HepG2 (cell line): ENCODE data around the gene ZNF503. TPM values are rescaled to one million over a fixed set of nuclear protein-coding genes. Genes with fewer than 3 reads are reported as not detected.

Source experiments
- CHD2 ChIP-seq: IDR thresholded peaks from 2 replicates; pipeline ENCODE4 v1.6.1; 2011; ENCODE audit warnings: low read depth, low read length, improper control_type of control experiment
- GATA4 ChIP-seq: sonication (generic); IDR thresholded peaks from 2 replicates; pipeline ENCODE4 v1.6.1; 2016; ENCODE audit warnings: antibody characterized with exemption, low read depth, borderline replicate concordance
- KLF13 ChIP-seq: sonication (generic); formaldehyde crosslinking; IDR thresholded peaks from 2 replicates; pipeline ENCODE4 v1.4.0; 2020; ENCODE audit warnings: mild to moderate bottlenecking, missing genetic modification reagents
- MIER2 ChIP-seq: IDR thresholded peaks from 2 replicates; pipeline ENCODE4 v1.6.1; 2016; ENCODE audit warnings: missing biosample characterization, missing genetic modification reagents
- NCOA5 ChIP-seq: sonication (generic); formaldehyde crosslinking; IDR thresholded peaks from 2 replicates; pipeline ENCODE4 v1.4.0; 2020; ENCODE audit warnings: missing genetic modification reagents
- PHF21A ChIP-seq: sonication (generic); formaldehyde crosslinking; IDR thresholded peaks from 2 replicates; pipeline ENCODE4 v1.5.0; 2020; ENCODE audit warnings: mild to moderate bottlenecking, missing genetic modification reagents
- POGZ ChIP-seq: sonication (generic); formaldehyde crosslinking; IDR thresholded peaks from 2 replicates; pipeline ENCODE4 v1.4.0; 2020; ENCODE audit warnings: mild to moderate bottlenecking, missing genetic modification reagents
- SOX5 ChIP-seq: IDR thresholded peaks from 2 replicates; pipeline ENCODE4 v1.6.1; 2016; ENCODE audit warnings: borderline replicate concordance
- SP1 ChIP-seq, 2 experiments: fragments of 450-650 bp in 1 of 2; sonication (generic) in 1 of 2; formaldehyde crosslinking in 1 of 2; IDR thresholded peaks; 2 replicates each; pipeline versions ENCODE4 v1.4.0 to v1.6.1; 2016 to 2020; ENCODE audit warnings: missing genetic modification reagents in 1 of 2
- TGIF2 ChIP-seq: IDR thresholded peaks from 2 replicates; pipeline ENCODE4 v1.6.1; 2016; ENCODE audit warnings: control low read depth, missing compliant biosample characterization
- TOPORS ChIP-seq: sonication (generic); formaldehyde crosslinking; IDR thresholded peaks from 2 replicates; pipeline ENCODE4 v1.8.0; 2023; ENCODE audit warnings: mild to moderate bottlenecking, missing genetic modification reagents
- TP53 ChIP-seq: sonication (generic); formaldehyde crosslinking; conservative IDR thresholded peaks from 2 replicates; pipeline ENCODE4 v1.4.0; 2020; ENCODE audit warnings: missing genetic modification reagents
- ZNF234 ChIP-seq: sonication (generic); formaldehyde crosslinking; conservative IDR thresholded peaks from 2 replicates; pipeline ENCODE4 v1.5.1; 2020; ENCODE audit warnings: mild to moderate bottlenecking, missing genetic modification reagents
- ZNF44 ChIP-seq: sonication (generic); formaldehyde crosslinking; IDR thresholded peaks from 2 replicates; pipeline ENCODE4 v1.5.1; 2020; ENCODE audit warnings: mild to moderate bottlenecking, missing genetic modification reagents
- ZNF543 ChIP-seq: sonication (generic); formaldehyde crosslinking; IDR thresholded peaks from 2 replicates; pipeline ENCODE4 v1.4.0; 2020; ENCODE audit warnings: mild to moderate bottlenecking, missing genetic modification reagents
- ZNF574 ChIP-seq: sonication (generic); formaldehyde crosslinking; IDR thresholded peaks from 2 replicates; pipeline ENCODE4 v1.4.0; 2020; ENCODE audit warnings: missing genetic modification reagents
- ZNF589 ChIP-seq: sonication (generic); formaldehyde crosslinking; conservative IDR thresholded peaks from 2 replicates; pipeline ENCODE4 v1.8.0; 2022; ENCODE audit warnings: mild to moderate bottlenecking, moderate library complexity, missing genetic modification reagents
- ZNF776 ChIP-seq: sonication (generic); formaldehyde crosslinking; IDR thresholded peaks from 2 replicates; pipeline ENCODE4 v1.4.0; 2020; ENCODE audit warnings: mild to moderate bottlenecking, missing genetic modification reagents
- ZSCAN21 ChIP-seq: sonication (generic); formaldehyde crosslinking; IDR thresholded peaks from 2 replicates; pipeline ENCODE4 v1.8.0; 2022; ENCODE audit warnings: mild to moderate bottlenecking, missing genetic modification reagents, moderate library complexity, borderline replicate concordance
- polyA plus RNA-seq, 8 experiments: library from polyadenylated mRNA; depleted of rRNA in 3 of 8; stranded (reverse) in 7 of 8; unstranded in 1 of 8; fragments of >200 nt; fragmentation: Illumina TruSeq in 4 of 8; extraction: Trizol in 4 of 8; gene quantifications; 2 replicates each; pipeline versions ENCODE4 v1.2.1 to v1.2.3, GENCODE V29; 2011 to 2016; ENCODE audit warnings: low read depth in 4 of 8, missing spikeins in 1 of 8, mixed read lengths in 1 of 8; ENCODE audit not compliant: insufficient read depth in 1 of 8
- total RNA-seq, 5 experiments: library from RNA; depleted of rRNA; stranded (reverse); fragments of >200 nt; fragmentation: Illumina TruSeq; extraction: Trizol; gene quantifications; 2 replicates each; pipeline ENCODE4 v1.2.3, GENCODE V29; 2016; ENCODE audit warnings: low read depth in 1 of 5
- TF ChIP-seq, protein P1 (sequence below): sonication (generic); formaldehyde crosslinking; IDR thresholded peaks from 2 replicates; pipeline ENCODE4 v1.5.0; 2020; ENCODE audit warnings: missing genetic modification reagents
- TF ChIP-seq, protein P2 (sequence below): sonication (generic); formaldehyde crosslinking; IDR thresholded peaks from 2 replicates; pipeline ENCODE4 v1.5.1; 2020; ENCODE audit warnings: mild to moderate bottlenecking, missing genetic modification reagents, moderate library complexity
- TF ChIP-seq, protein P3 (sequence below): sonication (generic); formaldehyde crosslinking; IDR thresholded peaks from 2 replicates; pipeline ENCODE4 v1.4.0; 2020; ENCODE audit warnings: mild to moderate bottlenecking, low read depth, missing genetic modification reagents

Gene ZNF503
- total and polyA plus RNA-seq, 2 of the 13 experiments (the other 11 are each of a cell fraction or from before 2014, with no cell fraction given), result 2.7 to 8.3 TPM

DNA sequence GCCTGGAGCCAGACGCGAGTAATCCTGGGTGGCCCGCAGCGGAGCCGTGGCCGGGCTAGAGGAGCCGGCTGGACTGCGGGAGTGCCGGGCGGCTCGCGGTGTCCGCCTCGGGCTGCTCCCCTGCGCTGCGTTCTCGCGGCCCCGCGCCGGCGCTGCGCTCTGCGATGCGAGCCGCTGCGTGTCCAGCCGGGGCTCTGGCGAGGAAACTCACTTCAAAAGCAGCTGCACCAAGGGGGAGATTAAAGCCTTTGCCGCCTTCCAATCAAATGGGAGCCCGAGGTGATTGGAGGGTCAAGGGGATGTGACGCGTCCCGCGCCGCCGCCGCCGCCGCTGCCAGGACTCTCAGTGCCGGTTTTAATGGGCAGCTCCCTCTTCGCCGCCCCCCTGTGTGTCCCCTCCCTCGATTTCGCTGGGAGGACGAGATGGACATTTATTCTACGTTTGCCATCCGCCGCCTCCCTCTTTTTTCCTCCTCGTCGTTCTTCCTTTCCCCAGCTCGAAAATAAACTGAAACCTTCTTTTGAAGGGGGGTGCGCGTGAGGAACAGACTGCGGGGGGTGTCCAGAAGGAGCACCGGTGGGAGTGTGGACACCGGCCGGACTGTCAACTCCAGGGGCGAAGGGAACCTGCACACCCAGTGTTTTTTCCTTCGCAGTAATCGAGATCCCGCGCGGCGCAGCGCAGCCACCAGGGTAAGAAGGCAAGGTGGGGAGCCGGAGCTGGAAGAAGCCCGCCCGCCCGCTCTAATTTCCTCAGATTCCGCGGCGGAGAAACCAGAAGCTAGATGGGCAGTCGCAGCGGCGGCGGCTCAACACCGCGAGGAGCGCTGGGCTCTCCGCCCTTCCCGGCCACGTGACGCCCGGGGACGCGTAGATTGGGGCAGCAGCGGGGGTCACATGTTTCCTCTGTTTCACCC, at the start of gene ZNF503 (continued):
- TF ChIP-seq PHF21A (CRISPR knock-in tag) (peak; percentile 83), ZSCAN21 (peak; percentile 83; the same call in 1 of the 2 replicates), SP1 (IDR thresholded peaks at IDR 0.05) (no peak), SP1 (CRISPR knock-in tag; IDR thresholded peaks at IDR 0.05) (peak; percentile 59; the same call in 1 of the 2 replicates), SOX5 (peak; percentile 42), ZNF574 (CRISPR knock-in tag) (peak; percentile 56), GATA4 (peak; percentile 77; the same call in 1 of the 2 replicates), ZNF589 (CRISPR knock-in tag) (no peak; the same call in none of the 2 replicates), NCOA5 (CRISPR knock-in tag) (no peak), TGIF2 (peak; percentile 79), MIER2 (CRISPR knock-in tag) (no peak), ZNF543 (CRISPR knock-in tag) (peak; percentile 78), TOPORS (CRISPR knock-in tag) (no peak; the same call in 1 of the 2 replicates), ZNF234 (CRISPR knock-in tag) (no peak), POGZ (0 out of 2 replicates have a peak, but pooled peaks have one; percentile 64), ZNF44 (CRISPR knock-in tag) (peak; percentile 47; the same call in 1 of the 2 replicates), KLF13 (CRISPR knock-in tag) (no peak), CHD2 (peak; percentile 77), TP53 (CRISPR knock-in tag) (0 out of 2 replicates have a peak, but pooled peaks have one; percentile 21), ZNF776 (CRISPR knock-in tag) (peak; percentile 12; the same call in 1 of the 2 replicates)
- TF ChIP-seq, protein P1, sequence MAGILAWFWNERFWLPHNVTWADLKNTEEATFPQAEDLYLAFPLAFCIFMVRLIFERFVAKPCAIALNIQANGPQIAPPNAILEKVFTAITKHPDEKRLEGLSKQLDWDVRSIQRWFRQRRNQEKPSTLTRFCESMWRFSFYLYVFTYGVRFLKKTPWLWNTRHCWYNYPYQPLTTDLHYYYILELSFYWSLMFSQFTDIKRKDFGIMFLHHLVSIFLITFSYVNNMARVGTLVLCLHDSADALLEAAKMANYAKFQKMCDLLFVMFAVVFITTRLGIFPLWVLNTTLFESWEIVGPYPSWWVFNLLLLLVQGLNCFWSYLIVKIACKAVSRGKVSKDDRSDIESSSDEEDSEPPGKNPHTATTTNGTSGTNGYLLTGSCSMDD (CRISPR knock-in tag), result no peak
- TF ChIP-seq, protein P2, sequence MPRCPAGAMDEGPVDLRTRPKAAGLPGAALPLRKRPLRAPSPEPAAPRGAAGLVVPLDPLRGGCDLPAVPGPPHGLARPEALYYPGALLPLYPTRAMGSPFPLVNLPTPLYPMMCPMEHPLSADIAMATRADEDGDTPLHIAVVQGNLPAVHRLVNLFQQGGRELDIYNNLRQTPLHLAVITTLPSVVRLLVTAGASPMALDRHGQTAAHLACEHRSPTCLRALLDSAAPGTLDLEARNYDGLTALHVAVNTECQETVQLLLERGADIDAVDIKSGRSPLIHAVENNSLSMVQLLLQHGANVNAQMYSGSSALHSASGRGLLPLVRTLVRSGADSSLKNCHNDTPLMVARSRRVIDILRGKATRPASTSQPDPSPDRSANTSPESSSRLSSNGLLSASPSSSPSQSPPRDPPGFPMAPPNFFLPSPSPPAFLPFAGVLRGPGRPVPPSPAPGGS, result 0 out of 2 replicates have a peak, but pooled peaks have one; percentile 18
- TF ChIP-seq, protein P3, sequence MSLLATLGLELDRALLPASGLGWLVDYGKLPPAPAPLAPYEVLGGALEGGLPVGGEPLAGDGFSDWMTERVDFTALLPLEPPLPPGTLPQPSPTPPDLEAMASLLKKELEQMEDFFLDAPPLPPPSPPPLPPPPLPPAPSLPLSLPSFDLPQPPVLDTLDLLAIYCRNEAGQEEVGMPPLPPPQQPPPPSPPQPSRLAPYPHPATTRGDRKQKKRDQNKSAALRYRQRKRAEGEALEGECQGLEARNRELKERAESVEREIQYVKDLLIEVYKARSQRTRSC (CRISPR knock-in tag), result no peak
